RWPE2 (cell line): ENCODE results near the gene TMPRSS6.

ENCODE experiments used
- ATAC-seq: fragments of 200-7000 bp; cut with Tn5 transposase; 3 replicates; pipeline ENCODE4 v1.9.1; 2021; ENCODE audit warnings: low read depth
- DNase-seq: peaks from one replicate; pipeline ENCODE4 v3.0.0-alpha.2; 2020; ENCODE audit warnings: low spot score
- H3K27ac ChIP-seq: fragments of 450-650 bp; 2 replicates; pipeline ENCODE4 v1.5.1; 2017; ENCODE audit warnings: mild to moderate bottlenecking; ENCODE audit not compliant: poor library complexity, severe bottlenecking
- H3K27me3 ChIP-seq: fragments of 250-450 bp; sonication (Bioruptor Pico); 2 replicates; pipeline ENCODE4 v1.5.1; 2021; ENCODE audit warnings: mild to moderate bottlenecking, moderate library complexity; ENCODE audit not compliant: insufficient read depth, poor library complexity, severe bottlenecking
- H3K36me3 ChIP-seq: fragments of 250-450 bp; sonication (Bioruptor Pico); 2 replicates; pipeline ENCODE4 v1.5.1; 2020; ENCODE audit warnings: low read depth, mild to moderate bottlenecking, moderate library complexity
- H3K4me1 ChIP-seq: fragments of 250-450 bp; sonication (Bioruptor Pico); 2 replicates; pipeline ENCODE4 v1.5.1; 2021; ENCODE audit warnings: mild to moderate bottlenecking, moderate library complexity; ENCODE audit not compliant: insufficient read depth, poor library complexity, severe bottlenecking
- H3K4me3 ChIP-seq: fragments of 250-450 bp; sonication (Bioruptor Pico); 2 replicates; pipeline ENCODE4 v1.5.1; 2021; ENCODE audit warnings: mild to moderate bottlenecking, moderate library complexity; ENCODE audit not compliant: severe bottlenecking
- H3K9me3 ChIP-seq: fragments of 250-450 bp; sonication (Bioruptor Pico); 2 replicates; pipeline ENCODE4 v1.5.1; 2021; ENCODE audit warnings: mild to moderate bottlenecking, moderate library complexity; ENCODE audit not compliant: severe bottlenecking
- TF ChIP-seq, protein P1 (sequence below): fragments of 450-650 bp; IDR thresholded peaks from one replicate; pipeline ENCODE4 v1.5.1; 2017; ENCODE audit warnings: mild to moderate bottlenecking, moderate library complexity; ENCODE audit not compliant: poor library complexity, severe bottlenecking

The TMPRSS6 gene

DNA sequence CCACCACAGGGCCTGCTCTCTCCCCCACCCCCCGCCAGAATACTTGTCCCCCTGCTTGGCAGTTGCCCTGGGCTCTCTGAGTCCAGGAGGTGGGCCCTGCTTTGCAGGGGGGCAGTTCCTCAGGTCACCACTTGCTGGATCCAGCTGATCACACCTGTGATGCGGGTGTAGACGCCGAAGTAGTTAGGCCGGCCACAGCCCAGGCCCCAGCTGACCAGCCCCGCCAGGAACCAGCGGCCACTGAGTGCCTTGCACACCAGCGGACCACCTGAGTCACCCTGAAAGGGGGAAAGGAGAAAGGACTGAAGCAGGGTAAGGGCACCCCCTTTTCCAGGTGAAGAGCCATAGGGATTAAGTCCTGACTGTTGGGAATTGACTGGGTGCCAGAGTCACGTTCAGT lies 43.6 kb downstream of the TMPRSS6 start:
- TF ChIP-seq, protein P1, sequence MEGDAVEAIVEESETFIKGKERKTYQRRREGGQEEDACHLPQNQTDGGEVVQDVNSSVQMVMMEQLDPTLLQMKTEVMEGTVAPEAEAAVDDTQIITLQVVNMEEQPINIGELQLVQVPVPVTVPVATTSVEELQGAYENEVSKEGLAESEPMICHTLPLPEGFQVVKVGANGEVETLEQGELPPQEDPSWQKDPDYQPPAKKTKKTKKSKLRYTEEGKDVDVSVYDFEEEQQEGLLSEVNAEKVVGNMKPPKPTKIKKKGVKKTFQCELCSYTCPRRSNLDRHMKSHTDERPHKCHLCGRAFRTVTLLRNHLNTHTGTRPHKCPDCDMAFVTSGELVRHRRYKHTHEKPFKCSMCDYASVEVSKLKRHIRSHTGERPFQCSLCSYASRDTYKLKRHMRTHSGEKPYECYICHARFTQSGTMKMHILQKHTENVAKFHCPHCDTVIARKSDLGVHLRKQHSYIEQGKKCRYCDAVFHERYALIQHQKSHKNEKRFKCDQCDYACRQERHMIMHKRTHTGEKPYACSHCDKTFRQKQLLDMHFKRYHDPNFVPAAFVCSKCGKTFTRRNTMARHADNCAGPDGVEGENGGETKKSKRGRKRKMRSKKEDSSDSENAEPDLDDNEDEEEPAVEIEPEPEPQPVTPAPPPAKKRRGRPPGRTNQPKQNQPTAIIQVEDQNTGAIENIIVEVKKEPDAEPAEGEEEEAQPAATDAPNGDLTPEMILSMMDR: no peak
- no peaks in the 10 kb centered on the region for H3K36me3 ChIP-seq
- no peaks in the 10 kb centered on the region for H3K4me1 ChIP-seq
- DNase-seq (no peak), ATAC-seq (no peak)
- H3K27me3 ChIP-seq: no peaks in the 10 kb centered on the region
- H3K27ac ChIP-seq: no peak overlapping the region
- H3K9me3 ChIP-seq: no peaks in the 10 kb centered on the region
- no peak overlapping the region for H3K4me3 ChIP-seq

DNA sequence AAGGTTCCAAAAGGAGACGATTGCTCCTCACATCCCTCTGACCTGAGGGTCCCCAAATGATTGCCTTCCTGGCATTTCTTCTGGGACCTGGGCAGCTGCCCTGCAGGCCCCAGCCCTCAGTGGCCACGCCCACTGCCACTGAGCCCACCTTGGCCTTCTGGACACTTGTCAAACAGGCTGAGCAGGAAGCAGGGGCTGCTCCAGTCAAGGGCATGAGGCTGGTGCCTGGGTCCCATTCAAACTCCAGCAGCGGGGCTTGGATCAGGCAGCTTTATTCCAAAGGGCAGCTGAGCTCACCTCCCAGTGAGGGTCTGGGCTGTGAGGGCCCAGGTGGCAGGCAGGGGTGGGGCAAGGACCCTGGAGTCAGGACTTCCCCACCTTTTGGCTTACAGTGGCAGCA lies 44.3 kb downstream of the TMPRSS6 start:
- Histone ChIP-seq H3K27me3 (no peaks in the 10 kb centered on the region), H3K4me1 (no peaks in the 10 kb centered on the region), H3K9me3 (no peaks in the 10 kb centered on the region), H3K27ac (no peak overlapping the region), H3K36me3 (no peaks in the 10 kb centered on the region), H3K4me3 (no peak overlapping the region)
- DNase-seq (no peak), ATAC-seq (no peak)
- TF ChIP-seq, protein P1: no peak

DNA sequence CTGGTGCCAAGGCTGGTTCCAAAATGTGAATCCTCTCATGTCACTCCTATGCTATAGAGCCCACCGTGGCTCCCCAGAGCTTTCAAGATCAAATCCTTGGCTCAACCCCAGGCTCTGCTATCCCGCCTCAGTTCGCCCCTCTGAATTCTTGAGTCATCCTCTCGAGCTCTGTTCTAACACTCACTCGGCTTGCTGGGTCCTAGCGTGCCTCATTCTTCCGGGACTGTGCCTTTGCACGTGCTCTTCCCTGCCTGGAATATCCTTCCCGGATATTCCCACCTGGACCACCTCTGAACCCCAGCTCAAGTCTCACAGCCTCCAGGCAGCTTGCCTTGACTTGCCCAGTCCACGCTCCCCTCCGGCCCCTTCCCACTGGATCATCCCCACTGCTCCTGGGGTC lies 45.0 kb downstream of the TMPRSS6 start:
- Histone ChIP-seq H3K4me3 (no peak overlapping the region), H3K4me1 (no peaks in the 10 kb centered on the region), H3K9me3 (no peaks in the 10 kb centered on the region), H3K27me3 (no peaks in the 10 kb centered on the region), H3K27ac (no peak overlapping the region), H3K36me3 (no peaks in the 10 kb centered on the region)
- no peak for ATAC-seq
- TF ChIP-seq, protein P1: no peak
- no peak for DNase-seq

DNA sequence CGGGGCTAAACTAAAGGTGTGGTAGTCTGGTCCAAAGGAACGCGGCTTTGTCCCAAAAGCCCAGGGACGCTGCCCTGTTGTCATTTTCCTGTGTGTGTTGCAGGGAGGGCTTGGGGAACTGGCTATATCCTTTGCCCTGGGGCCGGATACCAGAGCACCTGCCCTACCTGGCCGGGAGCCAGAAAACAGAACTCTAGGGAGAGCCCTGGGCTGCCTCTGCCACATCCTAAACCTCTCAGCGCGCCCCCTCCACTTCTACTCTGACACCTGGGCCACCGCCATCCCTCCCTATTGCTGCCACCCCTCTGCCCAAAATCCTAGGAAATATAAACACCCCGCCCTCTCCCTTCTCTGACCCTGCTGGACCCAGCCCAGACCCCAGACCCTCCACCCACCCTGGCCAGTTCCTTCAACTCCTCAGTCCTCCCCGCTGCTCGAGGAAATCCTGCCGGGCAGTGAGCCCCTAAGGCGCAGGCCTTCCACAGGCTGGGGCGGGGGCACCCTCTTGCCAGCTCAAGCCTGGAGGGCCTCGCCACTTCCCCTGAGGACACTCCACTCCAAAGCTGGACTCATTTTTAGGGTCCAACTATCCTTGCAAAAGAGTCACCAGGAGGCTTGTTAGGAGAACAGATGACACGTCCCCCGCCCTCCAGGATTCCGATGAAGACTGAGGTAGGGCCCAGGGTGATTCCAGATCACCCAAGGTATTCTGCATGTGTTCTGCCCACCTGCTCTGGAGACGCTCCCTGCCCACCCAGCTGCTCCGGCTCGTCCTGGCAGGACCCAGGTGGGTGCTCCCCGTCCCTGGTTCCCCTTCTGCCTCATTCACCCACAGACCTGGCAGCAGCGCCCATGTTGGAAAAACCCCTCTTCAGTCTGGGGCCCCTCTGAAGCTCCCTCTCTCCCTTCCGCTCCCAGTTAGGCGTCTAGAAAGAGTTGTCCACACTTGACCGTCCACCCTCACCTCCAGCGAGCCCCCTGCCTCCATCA lies 45.8 kb downstream of the TMPRSS6 start:
- Histone ChIP-seq H3K4me1 (no peaks in the 10 kb centered on the region), H3K36me3 (no peaks in the 10 kb centered on the region), H3K9me3 (no peaks in the 10 kb centered on the region), H3K27ac (no peak overlapping the region), H3K4me3 (no peak overlapping the region), H3K27me3 (no peaks in the 10 kb centered on the region)
- TF ChIP-seq, protein P1: no peak
- ATAC-seq: peak; percentile 34; the same call in 2 of the 3 replicates
- no peak for DNase-seq
